SU-DHL-6 (cell line): ENCODE measurements around the gene SRGAP3.

Source experiments
- H2AFZ ChIP-seq: fragments of 200-600 bp; sonication (generic); 2 replicates; pipeline ENCODE4 v1.6.1; 2014; ENCODE audit warnings: low read depth, mild to moderate bottlenecking, moderate library complexity, mixed read lengths, antibody characterized with exemption, low read length; ENCODE audit not compliant: severe bottlenecking
- H3F3A ChIP-seq: fragments of 200-600 bp; shearing (Covaris generic); 2 replicates; pipeline ENCODE4 v1.6.0; 2016; ENCODE audit warnings: antibody characterized with exemption, mild to moderate bottlenecking; ENCODE audit not compliant: insufficient read depth
- H3K27ac ChIP-seq: fragments of 200-600 bp; sonication (generic); 2 replicates; pipeline ENCODE4 v1.5.1; 2016; ENCODE audit warnings: low read depth, mild to moderate bottlenecking, low read length, moderate library complexity, mixed read lengths
- H3K27me3 ChIP-seq: fragments of 200-600 bp; sonication (generic), shearing (Covaris generic); 2 replicates; pipeline ENCODE4 v1.6.0; 2014; ENCODE audit warnings: mild to moderate bottlenecking, low read length
- H3K36me3 ChIP-seq: fragments of 200-600 bp; sonication (generic); 2 replicates; pipeline ENCODE4 v1.6.1; 2014; ENCODE audit warnings: mild to moderate bottlenecking, low read length, mixed read lengths
- H3K4me2 ChIP-seq: fragments of 300-600, 200-600 bp; shearing (Covaris generic), sonication (generic); 2 replicates; pipeline ENCODE4 v1.6.0; 2014; ENCODE audit warnings: low read length, low read depth, mild to moderate bottlenecking; ENCODE audit not compliant: poor library complexity, severe bottlenecking
- H3K4me3 ChIP-seq: fragments of 200-600 bp; sonication (generic); 2 replicates; pipeline ENCODE4 v1.5.1; 2014; ENCODE audit warnings: antibody characterized with exemption, low read length, mild to moderate bottlenecking, mixed read lengths; ENCODE audit not compliant: insufficient read depth, poor library complexity, severe bottlenecking
- H3K79me2 ChIP-seq: fragments of 200-600 bp; sonication (generic); 2 replicates; pipeline ENCODE4 v1.6.1; 2014; ENCODE audit warnings: mild to moderate bottlenecking, low read length, moderate library complexity; ENCODE audit not compliant: insufficient read depth
- H3K9ac ChIP-seq: fragments of 200-600 bp; sonication (generic); 2 replicates; pipeline ENCODE4 v1.7.0; 2014; ENCODE audit warnings: mild to moderate bottlenecking, low read length
- H3K9me2 ChIP-seq: fragments of 200-600 bp; sonication (generic); replicated peaks from 2 replicates; pipeline ENCODE4 v1.6.1; 2014; ENCODE audit warnings: low read length; ENCODE audit not compliant: insufficient read depth
- H3K9me3 ChIP-seq: fragments of 200-600 bp; sonication (generic); 2 replicates; pipeline ENCODE4 v1.6.1; 2014; ENCODE audit warnings: low read length, mixed read lengths; ENCODE audit not compliant: insufficient read depth
- H4K20me1 ChIP-seq: fragments of 200-600 bp; sonication (generic); 2 replicates; pipeline ENCODE4 v1.6.1; 2014; ENCODE audit warnings: low read depth, mild to moderate bottlenecking, antibody characterized with exemption, low read length, moderate library complexity, mixed read lengths
- EZH2phosphoT487 ChIP-seq: fragments of 200-600 bp; sonication (generic), shearing (Covaris generic); conservative IDR thresholded peaks from 2 replicates; pipeline ENCODE4 v1.6.1; 2018; ENCODE audit warnings: mild to moderate bottlenecking, antibody characterized with exemption, low read length, moderate library complexity, mixed read lengths
- TF ChIP-seq, protein P1 (sequence below): fragments of 200-600 bp; sonication (generic); IDR thresholded peaks from one replicate; pipeline ENCODE4 v1.5.1; 2017; ENCODE audit warnings: antibody characterized with exemption, mild to moderate bottlenecking, low read length, moderate library complexity; ENCODE audit not compliant: insufficient read depth, poor library complexity, severe bottlenecking

Gene SRGAP3

DNA sequence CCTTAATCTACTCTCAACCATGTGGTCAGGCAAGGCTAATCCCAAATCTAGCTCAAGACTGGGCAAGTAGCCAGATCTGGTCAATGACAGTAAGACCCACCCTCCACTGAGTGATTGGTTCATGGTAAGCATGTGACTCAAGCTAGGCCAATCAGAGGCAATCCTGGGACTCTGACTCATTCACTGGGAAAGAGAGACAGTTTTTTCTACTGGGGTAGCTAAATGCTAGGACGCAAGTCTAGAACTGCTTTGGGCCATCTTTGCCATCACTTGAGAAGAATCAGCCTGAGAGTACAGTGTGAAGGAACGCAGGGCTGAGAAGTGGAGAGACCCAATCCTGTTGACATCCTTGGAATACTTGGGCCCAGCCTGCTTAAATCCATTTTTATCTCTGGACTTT, 276.8 kb downstream of the SRGAP3 start:
- Histone ChIP-seq H3K79me2 (no peaks in the 10 kb centered on the region), H3K9ac (no peak overlapping the region), H3K9me3 (no peaks in the 10 kb centered on the region), H3K27ac (no peak overlapping the region), H3F3A (no peaks in the 10 kb centered on the region), H3K36me3 (no peaks in the 10 kb centered on the region), H3K9me2 (no peaks in the 10 kb centered on the region), H3K27me3 (no peaks in the 10 kb centered on the region), H3K4me2 (no peak overlapping the region), H3K4me3 (no peak overlapping the region), H4K20me1 (no peaks in the 10 kb centered on the region), H2AFZ (no peak overlapping the region)
- TF ChIP-seq, protein P1, sequence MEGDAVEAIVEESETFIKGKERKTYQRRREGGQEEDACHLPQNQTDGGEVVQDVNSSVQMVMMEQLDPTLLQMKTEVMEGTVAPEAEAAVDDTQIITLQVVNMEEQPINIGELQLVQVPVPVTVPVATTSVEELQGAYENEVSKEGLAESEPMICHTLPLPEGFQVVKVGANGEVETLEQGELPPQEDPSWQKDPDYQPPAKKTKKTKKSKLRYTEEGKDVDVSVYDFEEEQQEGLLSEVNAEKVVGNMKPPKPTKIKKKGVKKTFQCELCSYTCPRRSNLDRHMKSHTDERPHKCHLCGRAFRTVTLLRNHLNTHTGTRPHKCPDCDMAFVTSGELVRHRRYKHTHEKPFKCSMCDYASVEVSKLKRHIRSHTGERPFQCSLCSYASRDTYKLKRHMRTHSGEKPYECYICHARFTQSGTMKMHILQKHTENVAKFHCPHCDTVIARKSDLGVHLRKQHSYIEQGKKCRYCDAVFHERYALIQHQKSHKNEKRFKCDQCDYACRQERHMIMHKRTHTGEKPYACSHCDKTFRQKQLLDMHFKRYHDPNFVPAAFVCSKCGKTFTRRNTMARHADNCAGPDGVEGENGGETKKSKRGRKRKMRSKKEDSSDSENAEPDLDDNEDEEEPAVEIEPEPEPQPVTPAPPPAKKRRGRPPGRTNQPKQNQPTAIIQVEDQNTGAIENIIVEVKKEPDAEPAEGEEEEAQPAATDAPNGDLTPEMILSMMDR, result no peak
- no peak for TF ChIP-seq EZH2phosphoT487

DNA sequence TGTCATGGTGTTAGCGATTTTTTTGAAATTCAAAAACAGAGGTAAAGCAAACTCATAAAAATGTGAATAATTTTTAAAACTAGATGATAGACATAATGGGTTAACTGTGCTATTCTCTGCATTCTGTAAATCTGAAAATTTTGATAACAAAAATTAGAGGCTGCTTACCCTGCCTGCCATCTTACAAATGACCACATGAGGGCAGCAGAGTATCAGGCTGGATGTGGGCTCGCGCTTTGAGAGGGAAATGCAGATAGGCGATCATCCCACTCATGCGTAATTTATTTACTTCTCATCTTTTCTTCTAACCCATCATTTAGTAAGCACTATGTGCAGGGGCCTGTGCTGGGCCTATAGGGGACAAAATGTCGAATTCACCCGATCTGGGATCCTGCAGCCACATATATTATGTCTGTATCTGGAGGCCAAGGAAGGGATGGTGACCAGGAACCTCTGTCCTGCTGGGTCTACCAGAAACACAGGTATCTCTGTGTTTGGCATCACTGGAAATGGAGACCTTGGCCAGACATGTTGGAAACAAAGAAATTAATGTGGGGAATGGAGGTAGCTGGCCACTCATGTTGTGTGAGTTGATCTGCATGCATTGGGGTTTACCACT, 278.4 kb downstream of the SRGAP3 start:
- Histone ChIP-seq H3K9me3 (no peaks in the 10 kb centered on the region), H3K4me3 (no peak overlapping the region), H2AFZ (no peak overlapping the region), H3K27me3 (no peaks in the 10 kb centered on the region), H3K36me3 (no peaks in the 10 kb centered on the region), H3K9ac (no peak overlapping the region), H3K79me2 (no peaks in the 10 kb centered on the region), H4K20me1 (no peaks in the 10 kb centered on the region), H3K9me2 (no peaks in the 10 kb centered on the region), H3F3A (no peaks in the 10 kb centered on the region), H3K27ac (no peak overlapping the region), H3K4me2 (no peak overlapping the region)
- TF ChIP-seq EZH2phosphoT487, result no peak
- TF ChIP-seq, protein P1, result peak; percentile 75

DNA sequence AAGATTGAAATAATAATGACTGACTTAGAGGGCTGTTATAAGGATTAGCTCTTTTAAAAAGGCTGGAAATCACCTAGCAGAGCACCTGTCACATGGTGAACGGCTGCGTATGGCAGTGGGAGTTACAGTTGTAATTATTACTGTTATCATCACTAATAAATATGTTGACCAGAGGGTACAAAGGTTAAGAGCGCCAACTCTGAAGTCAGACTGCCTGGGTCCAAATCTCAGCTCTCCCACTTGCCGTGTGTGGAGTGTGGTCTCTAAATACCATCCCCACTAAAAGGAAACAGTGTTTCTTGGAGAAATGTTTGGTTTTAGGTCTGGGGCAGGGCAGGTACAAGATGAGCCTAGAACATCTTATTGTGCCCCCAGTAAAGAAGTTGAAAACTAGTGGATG, 280.2 kb downstream of the SRGAP3 start:
- Histone ChIP-seq H3K9me3 (no peaks in the 10 kb centered on the region), H3K27ac (no peak overlapping the region), H3K4me2 (no peak overlapping the region), H2AFZ (no peak overlapping the region), H3K9ac (no peak overlapping the region), H3K36me3 (no peaks in the 10 kb centered on the region), H3K27me3 (no peaks in the 10 kb centered on the region), H3K4me3 (no peak overlapping the region), H3K79me2 (no peaks in the 10 kb centered on the region), H4K20me1 (no peaks in the 10 kb centered on the region), H3K9me2 (no peaks in the 10 kb centered on the region), H3F3A (no peaks in the 10 kb centered on the region)
- TF ChIP-seq, protein P1, result no peak
- TF ChIP-seq EZH2phosphoT487, result no peak
